ENCODE data around the gene CCNG2.

The CCNG2 gene

DNA sequence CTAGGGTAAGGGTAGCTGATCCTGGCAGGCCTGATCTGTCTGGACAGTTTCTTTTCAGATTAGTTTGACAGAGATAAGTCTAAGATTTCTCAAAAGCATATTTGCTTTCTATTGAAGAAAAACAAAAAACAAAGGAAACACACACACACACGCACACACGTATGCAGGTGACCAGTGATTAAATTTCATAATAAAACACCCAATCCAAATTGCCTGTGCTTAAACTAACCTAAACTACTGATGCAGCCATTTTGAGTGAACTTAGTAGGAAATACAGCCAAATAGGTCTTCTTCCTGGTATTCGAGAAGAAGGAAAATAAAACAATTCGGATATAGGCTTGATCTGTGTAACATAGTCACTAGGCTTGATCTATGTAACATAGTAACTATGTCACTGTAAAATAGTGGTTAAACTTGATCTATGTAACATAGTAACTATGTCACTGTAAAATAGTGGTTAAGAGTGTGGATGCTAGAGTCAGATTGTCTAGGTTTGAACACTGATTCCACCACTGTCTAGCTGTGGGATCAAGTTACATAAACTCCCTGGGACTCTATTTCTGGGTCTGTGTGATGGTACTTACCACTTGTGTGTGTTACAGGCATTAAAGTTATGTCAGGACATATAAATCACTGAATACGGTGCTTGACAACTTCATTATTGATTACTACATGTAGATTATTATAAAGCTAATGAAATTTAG, 9.8 kb upstream of the CCNG2 start:
- no peak for DNase-seq

DNA sequence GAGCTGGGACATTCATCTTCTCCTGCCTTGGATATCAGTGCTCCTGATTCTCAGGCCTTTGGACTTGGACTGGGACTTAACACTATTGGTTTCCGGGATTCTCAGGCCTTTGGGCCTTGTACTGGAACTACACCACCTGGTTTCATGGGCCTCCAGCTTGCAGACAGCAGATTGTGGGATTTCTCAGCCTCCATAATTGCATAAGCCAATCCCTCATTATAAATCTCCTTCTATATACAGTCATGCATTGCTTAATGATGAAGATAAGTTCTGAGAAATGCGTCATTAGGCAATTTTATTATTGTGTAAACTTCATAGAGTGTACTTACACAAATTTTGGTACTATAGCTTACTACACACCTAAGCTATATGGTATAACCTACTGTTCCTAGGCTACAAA, 8.9 kb upstream of the CCNG2 start:
- no peak for DNase-seq

DNA sequence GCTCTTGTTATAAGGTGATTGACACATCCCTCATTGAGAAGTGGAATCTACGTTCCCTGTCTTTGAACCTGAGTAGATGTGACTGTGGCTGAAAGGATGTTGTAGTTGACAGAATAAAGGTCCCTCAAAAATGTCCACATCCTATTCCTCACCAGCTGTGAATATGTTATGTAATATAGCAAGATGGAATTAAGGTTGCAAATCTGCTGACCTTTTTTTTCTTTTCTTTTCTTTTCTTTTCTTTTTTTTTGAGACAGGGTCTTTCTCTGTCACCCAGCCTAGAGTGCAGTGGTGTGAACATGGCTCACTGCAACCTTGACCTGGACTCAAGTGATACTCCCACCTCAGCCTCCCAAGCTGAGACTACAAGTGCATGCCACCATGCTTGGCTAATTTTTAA, 7.2 kb upstream of the CCNG2 start:
- no peak for DNase-seq

DNA sequence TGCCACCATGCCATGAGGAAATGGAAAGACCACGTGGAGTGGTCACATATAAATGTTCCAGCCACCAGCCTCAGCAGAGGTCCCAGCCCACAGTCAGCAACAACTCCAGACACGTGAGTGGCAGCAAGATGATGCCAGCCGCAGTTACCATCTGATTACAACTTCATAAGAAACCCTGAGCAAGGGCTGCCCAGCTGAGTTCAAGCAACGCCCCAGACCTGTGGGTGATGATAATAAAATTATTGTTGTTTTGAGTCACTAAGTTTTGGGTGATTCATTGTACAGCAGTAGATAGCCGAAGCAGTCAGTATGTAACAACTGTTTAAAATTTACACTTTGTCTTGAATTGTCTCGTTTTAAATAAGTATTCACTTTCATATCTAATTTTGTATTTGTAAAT, 5.8 kb upstream of the CCNG2 start:
- DNase-seq, result no peak

DNA sequence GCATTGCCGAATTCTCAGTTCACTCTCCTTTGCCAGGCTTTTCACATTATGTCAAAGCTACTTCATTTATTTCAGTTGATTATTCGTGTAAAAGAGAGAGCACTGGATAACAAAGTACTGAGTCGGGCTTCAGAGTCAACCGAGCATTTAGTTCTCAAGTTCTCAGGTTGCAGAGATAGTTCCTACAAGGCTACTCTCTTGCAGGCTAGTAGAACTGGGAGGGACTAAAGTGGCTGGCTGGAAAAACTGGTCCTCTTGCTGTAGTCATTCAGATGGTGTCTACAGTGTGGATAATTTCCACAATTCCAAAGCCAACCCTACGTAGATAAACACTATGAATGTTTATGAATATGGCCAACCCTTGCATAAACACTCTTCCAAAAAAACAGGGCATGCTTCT, 4.6 kb upstream of the CCNG2 start:
- DNase-seq, result no peak

DNA sequence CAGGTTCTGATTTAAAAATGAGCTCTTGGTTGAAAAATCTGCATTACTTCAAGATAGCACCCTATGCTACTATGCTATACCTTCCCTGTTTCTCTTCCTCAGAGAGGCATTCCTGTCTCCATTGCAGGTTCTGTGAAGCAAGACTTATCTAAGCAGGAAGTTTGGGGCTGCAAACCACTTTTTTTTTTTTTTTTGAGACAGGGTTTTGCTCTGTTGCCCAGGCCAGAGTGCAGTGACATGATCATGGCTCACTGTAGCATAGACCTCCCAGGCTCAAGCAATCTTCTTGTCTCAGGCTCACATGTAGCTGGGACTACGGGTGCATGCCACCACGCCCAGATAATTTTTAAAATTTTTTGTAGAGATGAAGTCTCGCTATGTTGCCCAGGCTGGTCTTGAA, 4.0 kb upstream of the CCNG2 start:
- DNase-seq, result no peak

DNA sequence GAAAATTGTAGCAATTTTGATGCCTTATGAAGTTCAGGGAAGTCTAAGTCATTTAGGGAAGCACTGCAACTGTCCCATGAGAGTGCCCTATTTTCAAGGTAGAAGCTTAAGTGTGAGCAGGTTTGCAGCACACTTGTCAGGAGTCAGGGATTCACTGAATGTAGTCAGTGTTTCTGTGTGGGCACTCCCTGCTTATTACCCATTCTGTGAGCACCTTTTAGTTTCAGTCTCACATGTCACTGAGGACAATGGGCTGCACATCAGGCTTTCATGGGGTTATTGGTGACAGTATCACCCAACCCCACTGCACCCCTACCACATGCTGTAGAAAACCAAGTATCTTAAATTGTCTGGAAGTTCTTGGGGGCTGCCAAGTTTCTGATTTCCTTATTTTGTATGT, 2.9 kb upstream of the CCNG2 start:
- DNase-seq, result no peak

DNA sequence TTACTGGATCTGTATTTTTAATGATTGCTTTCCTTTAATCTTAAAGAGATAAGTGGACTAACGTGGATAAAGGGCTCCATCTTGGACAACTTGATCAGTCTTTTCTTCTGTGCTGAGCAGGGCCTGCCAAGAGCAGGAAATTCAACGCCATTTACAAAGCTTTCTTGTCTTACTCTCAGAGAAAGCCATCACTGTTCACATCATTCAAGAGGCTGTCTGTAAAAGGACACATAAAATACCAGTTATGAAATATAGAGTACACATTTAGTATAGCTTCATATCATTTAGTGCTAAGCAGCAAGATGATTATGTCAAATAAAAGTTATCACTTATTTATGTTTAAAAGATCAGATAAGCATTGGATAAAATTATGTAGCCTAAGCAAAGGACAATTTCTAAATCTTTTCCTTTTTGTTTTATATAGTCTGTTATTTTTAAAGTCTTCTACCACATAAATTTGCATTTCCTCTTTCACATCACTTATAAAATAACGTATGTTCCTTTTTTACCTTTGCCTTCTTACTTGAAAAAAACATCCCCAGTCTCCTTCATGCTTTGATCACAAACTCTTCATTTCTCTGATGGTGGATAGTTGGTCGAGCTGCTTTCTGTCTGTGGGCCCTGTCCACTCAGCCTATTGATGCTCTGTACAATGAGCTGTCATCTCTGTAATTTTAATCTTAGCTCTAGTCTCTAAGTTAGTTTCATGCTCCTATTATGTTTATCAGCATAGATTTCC, 2.1 kb upstream of the CCNG2 start:
- DNase-seq, result no peak

DNA sequence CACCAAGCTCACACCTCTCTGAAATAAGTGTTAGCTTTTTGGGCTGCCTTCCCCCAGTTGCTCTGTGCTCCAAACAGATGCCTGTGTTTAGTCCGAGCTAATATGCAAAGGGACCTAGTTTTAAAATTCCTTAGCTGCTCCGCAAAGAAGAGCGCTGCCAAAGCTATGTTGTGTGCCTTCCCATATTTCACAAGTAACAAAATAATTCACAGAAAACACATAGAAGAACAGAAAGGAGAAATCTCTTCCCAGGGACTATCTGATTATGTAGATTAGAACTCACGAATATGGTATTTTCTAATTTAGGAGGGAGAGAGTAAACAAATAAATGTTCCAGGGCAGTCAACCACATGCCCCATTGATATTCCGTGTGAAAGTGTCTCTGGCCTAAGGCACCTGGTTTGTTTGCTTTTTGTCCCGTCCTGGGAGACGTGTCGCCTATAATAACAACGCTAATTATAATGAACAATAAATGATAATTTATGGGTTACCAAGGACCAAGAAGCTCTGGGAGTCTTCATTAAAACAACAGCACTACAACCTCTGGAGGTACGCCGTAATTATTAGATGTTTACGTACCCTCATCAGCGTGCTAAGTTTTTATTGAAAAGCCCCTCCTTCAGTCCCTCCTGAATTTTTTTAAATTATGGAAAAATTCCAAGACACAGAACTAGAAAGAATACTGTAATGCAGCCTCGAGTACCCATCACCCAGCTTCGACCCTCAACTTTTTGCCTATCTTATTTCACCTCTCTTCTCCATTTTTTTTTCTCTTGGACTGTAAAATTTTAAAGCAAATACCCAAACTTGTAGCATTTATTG, 1.2 kb upstream of the CCNG2 start:
- DNase-seq, result no peak

DNA sequence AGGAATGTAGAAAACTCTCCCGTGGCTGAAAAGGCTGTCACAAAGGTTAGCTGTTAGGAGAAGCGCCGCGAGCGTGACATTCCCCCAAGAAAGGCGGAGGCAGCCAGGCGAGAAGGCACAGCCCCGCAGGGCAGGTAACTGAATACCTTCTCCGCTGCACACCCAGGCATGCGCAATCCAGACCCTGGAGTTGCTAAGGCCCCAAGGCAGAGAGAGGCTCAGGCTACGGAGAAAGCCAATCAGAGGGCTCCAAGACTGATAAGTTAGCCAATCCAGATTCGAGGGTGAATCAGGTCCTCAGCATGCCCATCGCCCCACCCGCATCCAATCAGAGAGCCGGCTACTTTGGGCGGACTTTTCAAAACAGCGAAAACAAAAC, 485 bp upstream of the CCNG2 start:
- peak; percentile 89 for DNase-seq

DNA sequence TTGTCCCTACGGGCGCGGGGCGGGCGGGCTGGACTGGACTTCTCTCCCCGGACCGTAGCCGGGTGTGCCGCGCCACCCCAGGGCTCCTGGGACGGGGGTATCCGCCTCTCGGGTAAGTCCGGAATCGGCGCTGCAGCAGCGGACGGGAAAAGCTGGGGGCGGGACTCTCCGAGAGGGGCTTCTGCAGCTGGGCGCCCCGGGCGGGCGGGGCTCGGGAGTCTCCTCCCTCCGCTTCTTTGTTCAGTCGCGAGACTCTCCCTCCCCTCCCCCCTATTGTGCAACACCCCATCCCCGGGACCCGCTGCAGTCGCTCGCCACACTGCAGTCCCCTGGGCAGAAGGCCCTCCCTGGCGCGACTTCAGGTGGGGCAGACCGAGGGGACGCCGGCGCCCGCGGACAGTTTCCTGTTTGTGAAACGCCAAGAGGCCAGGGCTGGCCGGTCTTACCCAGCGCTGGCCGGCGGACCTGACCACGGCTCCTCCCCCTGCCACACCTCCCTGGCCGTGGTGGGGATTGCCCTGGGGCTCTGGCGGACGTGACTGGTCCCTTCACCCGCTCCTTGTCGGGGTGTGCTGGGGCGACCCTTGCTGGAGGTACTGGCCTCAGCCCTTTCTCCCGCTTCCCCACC, 966 bp downstream of the CCNG2 start:
- DNase-seq, result peak; percentile 72

DNA sequence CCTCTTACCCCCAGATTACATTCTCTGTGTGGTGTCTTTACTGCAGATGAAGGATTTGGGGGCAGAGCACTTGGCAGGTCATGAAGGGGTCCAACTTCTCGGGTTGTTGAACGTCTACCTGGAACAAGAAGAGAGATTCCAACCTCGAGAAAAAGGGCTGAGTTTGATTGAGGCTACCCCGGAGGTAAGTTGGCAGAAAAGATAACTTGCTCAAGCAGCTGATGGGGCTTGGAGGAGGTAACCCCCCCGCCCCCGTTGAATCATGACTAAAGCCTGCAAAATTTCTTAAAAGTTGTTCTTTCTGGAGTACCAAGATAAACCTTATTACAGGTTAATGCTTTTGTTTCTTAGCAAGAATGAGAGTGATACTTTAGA, 1.5 kb downstream of the CCNG2 start:
- DNase-seq, result no peak

DNA sequence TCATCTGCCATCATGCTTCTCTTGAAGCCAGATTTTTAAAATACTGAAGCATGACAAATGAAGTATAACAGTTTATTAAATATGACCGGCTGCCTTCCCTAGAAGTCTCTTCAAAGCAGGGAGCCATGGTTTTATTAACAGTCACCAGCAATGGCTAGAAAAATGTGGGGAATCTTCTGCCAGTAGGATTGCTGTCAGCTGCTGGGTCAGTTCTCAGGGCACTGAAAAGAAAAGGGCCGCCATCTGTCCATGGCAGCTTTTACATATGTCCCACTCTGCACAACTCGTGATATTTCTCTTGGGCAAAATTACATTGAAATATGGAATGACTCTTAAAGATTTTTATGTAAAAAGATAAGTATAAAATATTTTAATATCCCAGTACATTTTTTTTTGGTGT, 2.8 kb downstream of the CCNG2 start:
- DNase-seq, result no peak

DNA sequence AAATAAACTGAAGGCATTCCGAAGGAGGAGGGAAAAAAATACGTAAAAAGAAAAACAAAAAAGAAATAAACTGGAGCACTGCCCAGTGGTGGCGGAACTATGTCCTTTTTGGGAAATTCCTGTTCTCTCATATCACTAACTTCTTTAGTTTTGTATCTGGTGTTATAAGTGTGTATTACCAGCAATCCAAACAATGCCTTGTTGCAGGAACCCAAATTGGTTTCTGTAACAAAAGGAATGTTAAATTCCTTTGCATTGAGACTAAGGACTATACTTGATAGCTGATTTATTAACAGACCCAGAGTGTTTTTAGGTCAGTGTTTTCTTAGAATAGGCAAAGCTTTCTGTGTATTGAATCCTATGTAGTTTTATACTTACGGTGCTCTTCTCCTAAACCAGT, 6.6 kb downstream of the CCNG2 start:
- DNase-seq, result no peak

DNA sequence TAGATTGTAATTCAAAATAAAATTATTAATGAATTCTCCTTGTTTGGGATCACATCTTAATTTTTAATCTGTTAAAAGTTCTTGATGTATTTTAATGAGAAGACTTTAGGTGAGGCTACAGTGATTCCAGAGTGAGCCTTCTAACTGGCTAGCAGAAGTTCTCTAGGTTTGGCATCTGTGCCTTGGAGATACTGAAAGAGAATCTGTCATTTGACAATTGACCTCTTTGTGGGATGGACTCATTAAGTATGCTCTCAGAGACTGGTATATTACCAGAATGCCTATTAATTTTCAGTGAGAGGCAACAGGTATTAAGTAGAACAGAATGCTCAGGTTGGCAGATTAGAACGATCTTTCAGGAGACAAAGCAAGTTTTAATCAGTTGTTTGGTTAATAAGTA, 10.2 kb downstream of the CCNG2 start:
- DNase-seq, result no peak

DNA sequence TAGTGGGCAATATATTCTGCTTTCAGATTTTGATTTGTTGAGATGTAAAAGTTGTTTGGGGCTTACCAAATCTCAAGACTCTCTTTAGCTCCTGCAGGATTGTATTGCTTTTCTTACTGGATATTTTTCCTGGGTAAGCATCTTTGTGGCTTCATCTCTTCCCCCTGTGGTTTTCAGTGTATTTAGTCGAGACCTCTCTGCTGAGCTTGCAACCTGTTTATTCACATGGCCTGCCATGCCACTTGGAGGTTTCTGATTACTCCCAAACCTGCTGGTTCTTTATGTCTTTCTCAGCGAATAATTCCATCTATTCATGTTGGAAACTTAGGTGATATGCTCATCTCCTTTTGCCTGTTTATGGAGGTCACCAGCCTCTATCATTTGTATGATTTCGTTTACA, 10.9 kb downstream of the CCNG2 start:
- no peak for DNase-seq

DNA sequence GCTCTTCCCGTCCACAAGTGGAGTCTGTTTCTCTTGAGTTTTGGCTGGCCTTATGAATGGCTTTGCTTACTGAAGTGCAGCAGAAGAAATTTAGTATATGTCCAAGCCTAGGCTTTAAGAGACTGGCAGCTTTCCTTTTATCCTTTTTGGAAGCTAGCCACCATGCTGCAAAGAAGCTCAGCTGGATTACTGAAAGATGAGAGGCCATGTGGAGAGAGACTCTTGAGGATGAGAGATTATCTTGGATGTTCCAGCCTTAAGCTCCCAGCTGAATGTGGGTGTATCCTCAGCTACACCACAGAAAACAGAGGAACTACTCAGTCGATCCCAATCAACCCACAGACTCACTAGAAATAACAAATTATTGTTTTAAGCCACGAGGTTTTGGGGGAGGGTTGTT, 12.5 kb downstream of the CCNG2 start:
- no peak for DNase-seq

DNA sequence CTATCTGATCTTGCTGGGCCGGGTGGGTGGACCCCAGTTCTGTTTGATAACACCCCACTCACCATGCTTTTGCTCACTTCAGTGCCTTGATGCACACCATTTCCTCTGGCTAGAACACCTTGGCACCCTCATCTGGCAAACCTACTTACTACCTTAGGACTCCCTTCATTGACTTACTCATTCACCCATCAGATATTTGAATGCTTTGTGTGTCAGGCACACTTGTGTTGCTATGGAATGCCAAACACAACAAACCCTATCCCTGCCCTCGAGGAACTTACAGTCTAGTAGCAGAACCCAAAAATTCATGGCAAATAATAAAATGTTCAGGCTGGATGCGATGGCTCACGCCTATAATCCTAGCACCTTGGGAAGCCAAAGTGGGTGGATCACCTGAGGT, 13.9 kb downstream of the CCNG2 start:
- no peak for DNase-seq

DNA sequence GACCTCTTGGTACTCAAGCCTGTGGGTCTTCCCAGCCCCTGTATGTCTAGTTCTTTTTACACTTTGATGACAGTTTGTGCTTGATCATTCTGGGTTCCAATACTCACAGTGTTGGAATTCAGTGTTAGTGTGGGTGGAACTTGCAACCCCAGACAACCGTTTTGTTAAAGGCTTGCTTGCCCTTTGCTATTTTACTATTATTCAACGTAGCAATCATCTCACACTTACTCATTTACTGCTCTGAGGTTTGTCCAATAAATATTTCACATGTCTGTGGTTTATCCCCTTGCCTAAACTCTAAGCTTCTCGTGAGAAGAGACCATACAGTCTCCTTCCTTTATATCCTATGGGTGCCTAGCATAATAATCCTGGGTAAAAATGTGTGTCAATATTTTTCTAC, 15.3 kb downstream of the CCNG2 start:
- DNase-seq, result no peak

DNA sequence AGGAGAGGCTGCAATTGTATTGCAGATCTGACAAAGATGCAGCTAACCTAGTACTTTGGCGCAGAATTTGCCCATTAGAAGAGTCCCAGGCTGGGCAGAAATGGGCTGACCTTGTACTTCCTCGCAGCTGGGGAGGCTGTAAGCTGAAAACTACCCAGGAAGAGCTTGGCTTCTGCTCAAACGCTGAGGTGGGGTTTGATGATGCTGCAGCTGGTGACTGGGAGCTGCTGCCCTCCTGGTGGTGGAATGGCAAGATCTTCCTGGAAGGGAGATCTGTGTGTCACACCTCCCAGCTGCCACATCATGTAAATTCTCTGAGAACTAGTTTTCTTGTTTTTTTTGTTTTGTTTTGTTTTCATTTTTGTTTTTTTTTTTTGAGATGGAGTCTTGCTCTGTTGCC, 17.4 kb downstream of the CCNG2 start:
- no peak for DNase-seq

DNA sequence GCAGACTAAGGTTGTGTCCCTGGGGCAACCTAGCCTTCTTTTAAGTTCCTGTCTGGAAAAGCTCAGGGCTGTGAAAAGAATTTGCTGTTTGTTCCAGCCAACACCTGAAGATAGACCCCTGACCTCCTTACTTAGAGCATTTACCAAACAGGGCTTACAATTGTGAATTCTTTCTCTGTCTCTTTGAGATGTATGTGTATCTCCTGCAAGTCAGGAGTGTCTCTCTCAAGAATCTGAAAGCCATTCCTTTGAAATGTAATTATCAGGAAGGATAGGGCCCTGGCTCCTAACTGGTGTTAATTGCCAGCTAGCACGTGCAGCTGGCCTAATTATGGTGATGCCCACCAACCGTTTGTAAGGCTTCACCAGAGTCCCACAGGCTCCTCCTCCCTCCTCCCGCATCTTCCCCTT, 18.2 kb downstream of the CCNG2 start:
- no peak for DNase-seq

DNA sequence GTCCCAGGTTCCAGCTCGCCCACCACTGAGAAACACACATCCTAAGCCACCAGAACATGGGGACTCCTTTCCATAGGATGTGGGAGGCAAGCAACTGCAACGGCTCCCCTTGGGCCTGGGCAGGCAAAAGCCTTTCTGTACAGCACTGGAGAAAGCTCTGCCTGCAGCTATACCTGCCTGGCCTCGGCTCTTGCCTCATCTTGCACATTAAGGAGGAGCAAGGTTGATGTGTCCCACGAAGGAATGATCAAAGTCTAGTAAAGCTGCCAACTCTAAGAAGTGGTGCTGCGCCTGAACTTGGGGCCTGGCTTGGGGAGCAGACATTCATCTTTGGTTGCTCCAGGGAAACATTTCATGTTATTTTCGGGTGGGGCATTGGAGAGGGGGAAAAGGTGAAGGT, 19.6 kb downstream of the CCNG2 start:
- DNase-seq, result no peak

DNA sequence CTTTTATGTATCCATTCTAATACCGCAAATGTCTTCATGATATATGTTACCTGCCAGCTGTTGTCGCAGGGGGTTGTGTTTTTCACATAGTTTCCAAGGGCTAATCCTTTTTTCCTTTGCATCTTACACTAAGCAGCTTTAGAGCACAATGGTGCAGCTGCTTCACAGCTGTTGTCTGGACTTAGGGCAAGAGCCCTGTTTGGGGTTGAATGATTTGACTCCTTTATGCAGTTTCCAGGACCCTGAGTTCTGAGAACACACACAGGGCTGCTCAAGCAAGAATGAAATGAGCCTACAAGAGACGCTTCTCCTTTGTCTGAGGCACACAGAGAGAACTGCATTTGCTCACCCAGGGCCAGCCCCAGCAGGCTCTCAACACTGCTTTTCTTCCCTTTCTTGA, 20.2 kb downstream of the CCNG2 start:
- no peak for DNase-seq

DNA sequence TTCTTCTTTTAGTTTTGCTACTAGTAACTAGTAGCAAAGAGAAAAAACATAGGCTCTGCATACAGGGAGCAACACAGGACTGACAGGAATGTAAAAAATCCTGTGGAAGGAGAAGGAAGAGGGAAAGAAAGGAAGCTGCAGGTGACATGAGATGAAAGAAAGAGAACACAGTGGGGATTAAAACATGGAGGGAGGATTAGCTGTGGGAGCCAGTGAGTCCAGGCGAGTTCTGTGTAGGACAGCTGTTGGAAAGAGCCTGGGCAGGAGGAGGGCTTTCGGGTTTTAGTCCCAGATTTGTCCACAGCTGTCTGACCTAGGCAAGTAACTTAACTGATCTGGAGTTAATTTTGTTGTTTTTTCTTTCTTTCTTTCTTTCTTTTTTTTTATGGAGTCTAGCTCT, 21.6 kb downstream of the CCNG2 start:
- no peak for DNase-seq
